ENCODE results near the gene PKLR.

DNA sequence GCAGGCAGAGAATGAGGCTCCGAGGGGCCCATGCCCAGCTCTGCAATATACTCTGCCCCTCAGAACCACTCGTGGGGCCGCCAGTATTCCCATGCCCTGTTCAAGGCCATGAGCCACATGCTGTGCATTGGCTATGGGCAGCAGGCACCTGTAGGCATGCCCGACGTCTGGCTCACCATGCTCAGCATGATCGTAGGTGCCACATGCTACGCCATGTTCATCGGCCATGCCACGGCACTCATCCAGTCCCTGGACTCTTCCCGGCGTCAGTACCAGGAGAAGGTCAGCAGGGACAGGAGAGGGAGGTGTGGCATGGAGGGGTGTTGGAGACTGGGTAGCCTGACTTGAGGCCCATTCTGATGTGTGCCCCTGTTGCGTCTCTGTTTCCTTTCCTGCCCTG lies 16.8 kb downstream of the PKLR start:
- TF ChIP-seq POLR2A (IDR thresholded peaks at IDR 0.05; ENCODE audit: low read depth, low read length) (no peak), TAF1 (IDR thresholded peaks at IDR 0.05; ENCODE audit: borderline replicate concordance, low read depth, low read length) (no peak)
